T-helper 2 cell (primary cell): ENCODE data around the gene SLC22A4.

Source experiments
- DNase-seq, 5 experiments: peaks; one replicate each; pipeline versions ENCODE4 v3.0.0 to v3.0.0-alpha.2; 2012 to 2022

Gene SLC22A4

GRCh38 chr5:132262882-132263547, 31.2 kb upstream of the SLC22A4 start:
- no peak for DNase-seq

- DNase-seq = no peak
These were observed 30.5 kb upstream of the SLC22A4 start for GRCh38 chr5:132263548-132264261.

- DNase-seq = no peak
These were observed 29.5 kb upstream of the SLC22A4 start for GRCh38 chr5:132264546-132265335.

- no peak for DNase-seq
These were observed 28.7 kb upstream of the SLC22A4 start for GRCh38 chr5:132265336-132266030.

- DNase-seq = no peak
These were observed 28.0 kb upstream of the SLC22A4 start for GRCh38 chr5:132266031-132266835.

- no peak for DNase-seq
These were observed 27.4 kb upstream of the SLC22A4 start for GRCh38 chr5:132266836-132267160.

- DNase-seq = no peak
These were observed 26.9 kb upstream of the SLC22A4 start for GRCh38 chr5:132267166-132267739.

- no peak for DNase-seq
These were observed 26.0 kb upstream of the SLC22A4 start for GRCh38 chr5:132267931-132268768.

- DNase-seq = no peak
These were observed 25.2 kb upstream of the SLC22A4 start for GRCh38 chr5:132268769-132269551.

GRCh38 chr5:132269635-132270334, 24.4 kb upstream of the SLC22A4 start:
- no peak for DNase-seq

- DNase-seq = no peak
These were observed 23.9 kb upstream of the SLC22A4 start for GRCh38 chr5:132270335-132270665.

- no peak for DNase-seq
These were observed 23.5 kb upstream of the SLC22A4 start for GRCh38 chr5:132270706-132271105.

GRCh38 chr5:132271251-132272246, 22.6 kb upstream of the SLC22A4 start:
- peak in 1 of 5 experiments; percentile 27 for DNase-seq

GRCh38 chr5:132272311-132273210, 21.6 kb upstream of the SLC22A4 start:
- peak in 4 of 5 experiments; percentile 28 to 58 (median 44) for DNase-seq

- no peak for DNase-seq
These were observed 20.6 kb upstream of the SLC22A4 start for GRCh38 chr5:132273631-132274030.

GRCh38 chr5:132274050-132274792, 20.0 kb upstream of the SLC22A4 start:
- DNase-seq = no peak
